ENCODE data around the gene PFDN1. TPM values are rescaled to one million over a fixed set of nuclear protein-coding genes. Genes with fewer than 3 reads are reported as not detected.
A peak's percentile ranks its signal among the peaks of the same experiment; 100 is the strongest.

The PFDN1 gene
- total RNA-seq, 4 donors from 2014 or later = 72.9 to 230 (median 98.4) TPM

GRCh38 chr5:140242099-140242498 lies 60.8 kb downstream of the PFDN1 start:
- H3K27ac ChIP-seq = peak overlapping the region; percentile 79 to 90 (median 84)
- no peak overlapping the region for H3K4me3 ChIP-seq
- peaks cover 0 to 6% (median 0%) of the 10 kb centered on the region in 4 donors for H3K36me3 ChIP-seq
- H3K4me1 ChIP-seq = peaks cover 47 to 67% (median 54%) of the 10 kb centered on the region in 4 donors
- no peaks in the 10 kb centered on the region for H3K27me3 ChIP-seq
- WGBS, 2 donors (ENCODE audit: low coverage in 1 of 2) = 86% methylated on average over 4 to 5 of the region's 5 CpGs
- TF ChIP-seq POLR2AphosphoS5 (IDR thresholded peaks at IDR 0.05) = no peak
- TF ChIP-seq EP300 (IDR thresholded peaks at IDR 0.05; ENCODE audit: low read depth) = no peak
- DNase-seq = no peak
- intact Hi-C loops (cut with DNase I; ENCODE audit: low total_unique reads) = loop anchor here (2.0 kb wide), 1 partner anchor 107 kb away; no protein-coding TSS in a partner anchor
- no peaks in the 10 kb centered on the region for H3K9me3 ChIP-seq
- in situ Hi-C loops (cut with MboI; ENCODE audit: low pct_ligation_motif_present in 1 of 4, low pct_unique_long_range_greater_than_20kb in 1 of 4, low sequenced_read_pairs in 3 of 4) = loop anchor here in 2 of 4 donors (5.0 to 25.0 kb wide), 2 partner anchors 110 to 470 kb away; partner anchors contain the start of gene ZMAT2 (in 1 of the 2)

GRCh38 chr5:140240987-140241706 lies 61.8 kb downstream of the PFDN1 start:
- peaks cover 0 to 6% (median 0%) of the 10 kb centered on the region in 4 donors for H3K36me3 ChIP-seq
- no peak overlapping the region for H3K4me3 ChIP-seq

GRCh38 chr5:140239939-140240700 lies 62.8 kb downstream of the PFDN1 start:
- DNase-seq = peak; percentile 67
- Histone ChIP-seq H3K27ac (peak overlapping the region; percentile 79 to 90 (median 84)), H3K4me1 (peaks cover 31 to 64% (median 42%) of the 10 kb centered on the region in 4 donors), H3K36me3 (peaks cover 0 to under 1% (median 0%) of the 10 kb centered on the region in 4 donors), H3K4me3 (no peak overlapping the region), H3K9me3 (no peaks in the 10 kb centered on the region), H3K27me3 (no peaks in the 10 kb centered on the region)
- TF ChIP-seq EP300 (IDR thresholded peaks at IDR 0.05; ENCODE audit: low read depth) = no peak
- peak; percentile 62 to 73 (median 68) for TF ChIP-seq CTCF (IDR thresholded peaks at IDR 0.05)
- 25 to 39% methylated on average over 4 to 11 of the region's 11 CpGs for WGBS, 2 donors (ENCODE audit: low coverage in 1 of 2)
- in situ Hi-C loops (cut with MboI; ENCODE audit: low pct_ligation_motif_present in 1 of 4, low pct_unique_long_range_greater_than_20kb in 1 of 4, low sequenced_read_pairs in 3 of 4) = loop anchor here in 3 of 4 donors (5.0 to 25.0 kb wide), 2 partner anchors 112 to 472 kb away; partner anchors contain the start of gene ZMAT2 (in 1 of the 3)
- intact Hi-C loops (cut with DNase I; ENCODE audit: low total_unique reads) = loop anchor here (2.0 kb wide), 1 partner anchor 65 kb away; the partner anchor contains the start of gene CYSTM1

More at GRCh38 chr5:140240987-140241706, 61.8 kb downstream of the PFDN1 start:
- DNase-seq = peak; percentile 89
- TF ChIP-seq POLR2A (IDR thresholded peaks at IDR 0.05) (peak; percentile 43), EP300 (IDR thresholded peaks at IDR 0.05; ENCODE audit: low read depth) (no peak), POLR2AphosphoS5 (IDR thresholded peaks at IDR 0.05) (peak; percentile 47 to 78 (median 66)), CTCF (IDR thresholded peaks at IDR 0.05) (no peak)
- peak overlapping the region; percentile 79 to 90 (median 84) for H3K27ac ChIP-seq
- H3K4me1 ChIP-seq = peaks cover 40 to 66% (median 47%) of the 10 kb centered on the region in 4 donors
- 34 to 60% methylated on average over 1 to 9 of the region's 9 CpGs for WGBS, 2 donors (ENCODE audit: low coverage in 1 of 2)
- intact Hi-C loops (cut with DNase I; ENCODE audit: low total_unique reads) = loop anchor here (2.0 kb wide), 1 partner anchor 66 kb away; the partner anchor contains the start of gene CYSTM1
- in situ Hi-C loops (cut with MboI; ENCODE audit: low pct_ligation_motif_present in 1 of 4, low pct_unique_long_range_greater_than_20kb in 1 of 4, low sequenced_read_pairs in 3 of 4) = loop anchor here in 2 of 4 donors (5.0 to 25.0 kb wide), 2 partner anchors 111 to 471 kb away; partner anchors contain the start of gene ZMAT2 (in 1 of the 2)
- H3K27me3 ChIP-seq = no peaks in the 10 kb centered on the region
- no peaks in the 10 kb centered on the region for H3K9me3 ChIP-seq

GRCh38 chr5:140239461-140239860 lies 63.4 kb downstream of the PFDN1 start:
- no peak for TF ChIP-seq EP300 (IDR thresholded peaks at IDR 0.05; ENCODE audit: low read depth)
- no peak for TF ChIP-seq POLR2AphosphoS5 (IDR thresholded peaks at IDR 0.05)
- no peak for TF ChIP-seq CTCF (IDR thresholded peaks at IDR 0.05)
- no peak for TF ChIP-seq POLR2A (IDR thresholded peaks at IDR 0.05)
- intact Hi-C loops (cut with DNase I; ENCODE audit: low total_unique reads) (no loop called here), in situ Hi-C loops (cut with MboI; ENCODE audit: low pct_ligation_motif_present in 1 of 4, low pct_unique_long_range_greater_than_20kb in 1 of 4, low sequenced_read_pairs in 3 of 4) (loop anchor here in 2 of 4 donors (5.0 to 25.0 kb wide), 2 partner anchors 113 to 473 kb away; partner anchors contain the start of gene ZMAT2 (in 1 of the 2))
- H3K4me3 ChIP-seq = no peak overlapping the region
- no peaks in the 10 kb centered on the region for H3K27me3 ChIP-seq
- no peaks in the 10 kb centered on the region for H3K9me3 ChIP-seq
- 98% methylated on average over 5 of the region's 5 CpGs; no CpG with 5 or more reads in 1 of the 2 donors for WGBS, 2 donors (ENCODE audit: low coverage in 1 of 2)
- peaks cover 26 to 58% (median 36%) of the 10 kb centered on the region in 4 donors for H3K4me1 ChIP-seq
- no peaks in the 10 kb centered on the region for H3K36me3 ChIP-seq
- DNase-seq = no peak
- peak overlapping the region in 3 of 4 donors; percentile 79 to 90 (median 85) for H3K27ac ChIP-seq

All from transverse colon (tissue), 4 donors.